Activated CD4-positive, alpha-beta T cell treated with anti-CD3 and anti-CD28 coated beads for 24 hours (primary cell): ENCODE data around the gene RANBP17.
"Not testable (repeated sequence)": the region's sequence is repeated elsewhere in the genome, so short reads cannot be mapped to it uniquely, and the experiment has no call there.

Source experiments
- DNase-seq, 2 donors: peaks; one replicate each; pipeline ENCODE4 v3.0.0-alpha.2; 2020; ENCODE audit warnings: low read depth in 2 of 2

Gene RANBP17

DNA sequence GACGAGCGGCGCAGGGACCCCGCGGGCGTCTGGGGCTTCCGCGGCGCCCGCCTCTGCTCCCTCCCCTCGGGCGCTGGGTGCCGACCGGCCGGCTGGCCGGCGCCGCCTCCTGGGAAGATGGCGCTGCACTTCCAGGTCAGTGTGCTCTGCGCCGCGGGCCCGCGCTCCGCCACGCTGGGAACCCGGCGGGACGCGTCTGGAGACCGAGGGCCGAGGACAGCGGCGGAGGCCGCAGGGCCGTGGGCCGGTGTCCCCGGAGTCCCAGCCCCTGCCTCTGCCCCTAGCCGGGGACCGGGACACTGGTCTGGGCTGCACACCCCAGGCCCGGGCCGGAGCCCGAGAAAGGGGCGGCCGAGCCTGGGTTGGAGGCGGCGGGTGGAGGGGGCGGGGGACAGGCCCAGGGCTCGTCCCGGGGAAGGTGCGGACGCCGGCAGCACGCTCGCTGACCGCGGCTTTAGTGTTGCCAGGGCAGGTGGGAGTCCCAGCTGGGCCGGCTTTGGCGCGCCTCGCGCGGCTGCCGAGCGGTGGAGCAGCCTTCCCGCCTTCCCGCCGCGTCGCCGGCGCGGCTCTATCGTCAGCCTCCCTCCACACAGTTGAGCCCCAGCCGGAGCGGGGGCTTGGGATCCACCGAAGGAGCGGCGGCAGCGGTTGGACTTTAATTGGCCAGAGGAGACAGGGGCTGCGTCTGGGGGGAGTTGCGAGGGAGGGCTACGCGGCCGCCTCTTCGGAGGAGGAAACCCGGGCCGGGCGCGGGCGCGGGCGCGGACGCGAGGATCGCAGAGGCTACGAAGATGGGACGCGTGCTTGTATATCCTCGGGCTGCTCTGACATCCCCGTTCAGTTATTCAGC, at the start of gene RANBP17:
Gene RANBP17, plus strand, starts transcription at position 102 of the 850 bp plus-strand sequence.
- DNase-seq: no peak

DNA sequence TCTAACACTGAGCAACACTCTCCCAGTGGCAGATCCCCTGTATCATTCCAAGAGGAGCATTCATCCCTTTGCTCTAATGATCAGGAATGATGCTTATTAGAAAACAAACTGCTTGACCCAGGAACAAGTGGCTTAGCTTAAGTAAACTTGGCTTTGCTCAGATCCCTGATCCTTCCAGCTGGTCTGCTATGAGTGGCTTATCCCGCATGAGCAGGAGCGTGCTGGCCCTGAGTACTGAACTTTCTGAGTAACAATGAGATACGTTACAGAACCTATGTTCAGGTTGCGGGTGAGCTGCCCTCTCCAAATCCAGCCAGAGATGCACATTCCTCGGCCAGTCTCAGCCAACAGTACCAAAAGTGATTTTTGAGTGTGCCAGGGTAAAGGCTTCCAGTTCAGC, 48.6 kb upstream of the RANBP17 start:
- no peak for DNase-seq

DNA sequence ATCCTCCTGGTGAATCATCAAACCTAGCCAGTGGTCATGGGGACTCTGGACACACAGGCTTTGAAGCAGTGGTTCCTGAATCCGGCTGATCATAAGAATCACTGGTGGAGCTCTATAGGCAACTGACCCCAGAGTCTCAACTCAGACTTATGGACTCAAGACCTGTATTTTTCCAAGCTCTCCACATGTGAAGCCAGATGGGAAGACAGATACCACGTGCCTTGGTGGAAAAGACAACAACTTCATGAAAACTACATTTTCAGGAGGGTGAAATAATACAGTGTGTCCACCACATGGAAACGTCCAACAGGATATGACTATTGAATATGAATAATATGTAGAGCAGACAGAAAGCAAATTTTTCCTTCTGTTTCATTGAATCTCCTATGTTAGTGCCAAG, 44.6 kb upstream of the RANBP17 start:
- DNase-seq: no peak

GRCh38 chr5:170818232-170818631, 43.6 kb upstream of the RANBP17 start:
- no peak for DNase-seq

- DNase-seq: no peak
Measured at GRCh38 chr5:170819824-170820223, 42.0 kb upstream of the RANBP17 start.

- no peak for DNase-seq
Measured at GRCh38 chr5:170821257-170821800, 40.5 kb upstream of the RANBP17 start.

- no peak for DNase-seq
Measured at GRCh38 chr5:170826117-170826516, 35.7 kb upstream of the RANBP17 start.

DNA sequence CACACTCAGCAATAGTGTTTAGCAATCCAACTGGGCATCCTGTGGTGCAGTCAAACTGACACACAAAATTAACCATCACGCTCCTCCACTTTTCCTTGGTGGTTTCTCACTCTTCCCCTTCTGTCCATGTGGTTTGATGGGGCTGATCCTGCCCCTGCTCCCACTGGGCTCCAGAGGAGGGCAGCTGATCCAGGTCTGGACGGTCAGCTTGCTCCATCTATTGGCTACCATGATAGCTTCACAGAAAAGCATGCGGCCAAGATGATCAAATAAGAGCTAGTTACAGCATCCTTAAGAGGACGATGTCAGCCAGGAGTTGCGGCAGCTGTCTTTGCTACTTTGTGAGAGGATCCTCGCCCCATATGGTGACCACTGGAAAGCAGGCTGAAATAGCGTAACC, 29.6 kb upstream of the RANBP17 start:
- no peak for DNase-seq

GRCh38 chr5:170833981-170834380, 27.8 kb upstream of the RANBP17 start:
- not testable (repeated sequence) for DNase-seq

DNA sequence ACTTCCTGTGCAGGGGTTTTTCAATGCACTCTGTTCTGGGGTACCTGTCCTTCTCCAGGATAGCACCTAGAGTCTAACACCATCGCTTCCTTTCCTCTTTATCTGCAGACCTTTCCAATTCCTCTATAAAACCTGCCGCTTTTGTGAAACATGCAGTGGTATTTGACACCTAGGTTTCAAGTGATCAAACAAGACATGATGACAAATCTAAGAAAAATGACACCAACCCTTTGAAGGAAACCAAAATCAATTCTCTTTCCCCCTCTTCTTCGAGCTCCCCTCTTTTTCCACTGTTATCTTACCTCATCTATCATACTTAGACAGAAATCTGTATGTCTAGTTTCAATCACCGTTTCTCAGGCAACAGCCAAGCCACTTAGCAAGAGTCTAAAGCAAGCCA, 25.6 kb upstream of the RANBP17 start:
- no peak for DNase-seq

DNA sequence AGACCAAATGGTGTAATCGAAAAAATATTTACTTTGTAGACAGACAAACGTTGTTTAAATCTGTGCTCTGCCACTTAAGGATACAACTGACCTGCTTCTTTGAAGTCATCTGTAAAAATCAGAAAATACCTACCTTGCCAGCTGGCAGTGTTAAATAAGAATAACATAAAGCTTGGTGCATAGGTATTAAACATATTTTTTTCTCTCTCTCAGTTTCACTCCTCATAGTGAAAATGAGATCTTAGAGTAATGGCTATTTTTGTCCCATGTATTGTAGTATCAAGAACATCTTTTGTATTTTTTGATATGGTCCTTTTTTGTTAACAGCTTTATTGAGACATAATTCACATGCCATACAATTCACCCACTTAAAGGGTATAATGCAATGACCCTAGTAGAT, 17.9 kb upstream of the RANBP17 start:
- no peak for DNase-seq

- no peak for DNase-seq
Measured at GRCh38 chr5:170844651-170845050, 17.2 kb upstream of the RANBP17 start.

DNA sequence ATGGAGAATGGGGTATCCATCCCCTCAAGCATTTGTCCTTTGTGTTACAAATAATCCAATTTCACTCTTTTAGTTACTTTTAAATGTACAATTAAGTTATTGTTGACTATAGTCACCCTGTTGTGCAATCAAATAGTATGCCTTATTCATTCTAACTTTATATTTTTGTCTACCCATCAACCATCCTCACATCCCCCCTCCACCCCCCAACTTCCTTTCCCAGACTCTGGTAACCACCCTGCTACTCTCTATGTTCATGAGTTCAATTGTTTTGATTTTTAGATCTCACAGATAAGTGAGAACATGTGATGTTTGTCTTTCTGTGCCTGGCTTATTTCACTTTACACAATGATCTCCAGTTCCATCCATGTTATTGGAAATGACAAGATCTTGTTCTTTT, 15.4 kb upstream of the RANBP17 start:
- DNase-seq: no peak

DNA sequence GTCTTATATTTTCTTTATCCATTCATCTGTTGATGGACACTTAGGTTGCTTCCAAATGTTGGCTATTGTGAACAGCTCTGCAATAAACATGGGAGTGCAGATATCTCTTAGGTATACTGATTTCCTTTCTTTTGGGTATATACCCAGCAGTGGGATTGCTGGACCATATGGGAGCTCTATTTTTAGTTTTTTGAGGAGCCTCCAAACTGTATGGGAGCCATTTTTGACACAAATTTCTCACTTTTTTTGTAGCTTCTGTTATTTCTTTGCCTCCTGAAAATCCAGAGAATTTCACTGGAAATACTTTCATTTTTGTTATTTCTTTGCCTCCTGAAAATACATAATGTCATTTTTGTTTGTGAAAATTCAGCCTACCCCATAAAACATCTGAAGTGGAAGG, 15.0 kb upstream of the RANBP17 start:
- no peak for DNase-seq

GRCh38 chr5:170848033-170848432, 13.8 kb upstream of the RANBP17 start:
- DNase-seq: no peak

DNA sequence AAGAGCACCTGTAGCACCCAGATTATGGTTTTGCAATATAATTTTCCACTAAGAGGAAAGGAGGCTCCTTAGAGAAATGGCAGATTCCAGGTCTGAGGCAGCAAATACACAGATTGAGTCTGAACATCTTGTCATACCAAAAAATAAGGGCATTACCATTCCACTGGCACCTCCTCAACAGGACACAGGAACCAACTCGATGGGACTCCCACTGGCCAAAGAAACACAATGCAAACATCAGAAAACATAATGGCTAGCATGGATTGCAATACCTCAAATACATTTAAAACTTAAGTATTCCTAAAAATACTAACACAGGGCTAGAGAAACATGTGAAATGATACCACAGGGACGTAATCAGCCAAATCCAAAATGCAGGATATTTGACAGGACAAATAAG, 12.4 kb upstream of the RANBP17 start:
- no peak for DNase-seq

DNA sequence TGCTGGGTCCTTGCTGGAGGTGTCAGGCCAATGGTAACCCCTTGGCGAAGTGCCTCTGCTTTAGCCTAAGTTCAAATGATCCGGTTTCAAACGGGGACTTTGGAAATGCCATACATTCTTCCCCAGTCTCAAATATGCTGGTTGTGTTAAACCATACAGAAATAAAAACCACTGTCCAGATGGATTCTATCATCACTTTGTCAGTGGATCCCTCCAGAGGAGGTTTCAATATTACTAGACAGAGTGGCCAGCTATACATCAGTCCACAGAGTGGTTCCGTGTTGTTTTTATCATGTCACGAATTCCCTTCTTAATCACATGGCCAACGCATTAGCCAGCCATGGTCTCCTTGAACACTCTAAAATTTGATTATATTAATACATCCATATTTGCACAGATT, 7.3 kb upstream of the RANBP17 start:
- DNase-seq: no peak

- no peak for DNase-seq
Measured at GRCh38 chr5:170857066-170857465, 4.8 kb upstream of the RANBP17 start.

- DNase-seq: no peak
Measured at GRCh38 chr5:170860415-170860814, 1.4 kb upstream of the RANBP17 start.

DNA sequence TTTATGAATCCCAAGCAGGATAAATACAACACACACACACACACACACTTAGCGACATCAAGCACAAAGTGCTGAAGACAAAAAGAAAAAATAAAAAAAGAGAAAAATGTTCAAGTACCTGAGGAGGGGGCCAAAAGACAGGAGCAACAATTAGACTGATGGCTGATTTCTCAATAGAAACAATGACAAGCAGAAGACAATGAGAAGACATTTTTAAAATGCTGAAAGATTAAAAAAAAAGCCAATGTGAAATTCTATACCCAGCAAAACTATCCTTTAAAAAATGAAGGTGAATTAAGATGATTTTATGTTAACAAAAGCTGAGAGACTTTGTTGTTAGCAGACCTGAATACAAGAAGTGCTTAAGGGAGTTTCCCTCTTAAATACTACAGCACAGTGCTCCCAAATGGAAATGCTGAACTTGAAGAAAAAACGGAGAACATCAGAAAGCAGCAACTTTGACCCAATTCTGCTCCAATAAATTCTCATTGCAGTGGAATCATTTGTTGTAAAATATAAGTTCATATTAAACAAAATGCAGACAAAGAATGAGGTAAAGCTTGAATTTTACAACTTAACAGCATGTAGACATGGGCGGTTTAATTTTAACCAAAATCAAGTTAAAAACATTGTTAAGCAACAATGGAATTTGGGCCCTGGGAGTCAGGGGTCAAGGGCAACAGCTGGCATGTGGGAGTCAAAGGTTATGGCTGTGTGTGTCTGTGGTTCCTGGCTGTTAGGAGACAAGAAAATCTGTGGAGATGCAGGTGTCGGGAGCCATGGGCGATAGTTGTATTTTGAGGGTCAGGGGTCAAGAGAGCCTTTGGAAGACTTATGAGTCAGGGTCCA, 776 bp upstream of the RANBP17 start:
- DNase-seq: no peak

DNA sequence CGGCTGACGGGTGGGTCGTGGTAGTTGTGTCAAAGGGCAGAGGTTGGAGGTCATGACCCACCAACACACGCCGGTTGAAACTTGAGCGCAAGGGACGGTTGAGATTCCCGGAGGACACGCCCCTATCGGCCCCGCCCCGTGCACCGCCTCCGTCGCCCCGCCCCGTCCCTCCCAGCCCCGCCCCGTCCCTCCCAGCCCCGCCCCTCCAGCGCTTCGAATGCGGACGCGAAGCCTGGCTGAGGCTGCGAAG, 226 bp upstream of the RANBP17 start:
- DNase-seq: no peak

- DNase-seq: no peak
Measured at GRCh38 chr5:170863646-170864045, 1.8 kb downstream of the RANBP17 start.

DNA sequence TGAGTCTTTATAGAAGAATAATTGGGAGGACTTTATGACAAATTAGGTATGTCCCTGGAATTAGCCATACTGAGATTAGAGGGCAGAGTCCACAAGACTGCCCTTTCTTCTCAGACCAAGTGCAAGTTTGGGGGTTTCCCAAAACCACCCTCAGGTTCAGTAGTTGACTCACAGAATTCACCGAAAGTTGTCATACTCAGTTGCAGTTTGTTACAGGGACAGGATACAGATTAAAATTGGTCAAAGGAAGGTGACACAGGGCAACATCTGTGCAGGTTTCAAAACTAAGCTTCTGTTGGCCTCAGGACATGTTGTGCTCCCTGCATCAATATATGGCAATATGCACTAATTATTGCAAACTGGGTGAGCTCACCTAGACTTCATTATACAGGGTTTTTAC, 3.8 kb downstream of the RANBP17 start:
- no peak for DNase-seq
